Type B pancreatic cell (in vitro differentiated cells): ENCODE results near the gene MCC. TPM values are rescaled to one million over a fixed set of nuclear protein-coding genes. Genes with fewer than 3 reads are reported as not detected.
A peak's percentile ranks its signal among the peaks of the same experiment; 100 is the strongest.

ENCODE experiments used
- DNase-seq: peaks from one replicate; pipeline ENCODE4 v3.0.0; 2021; ENCODE audit warnings: mixed read lengths; ENCODE audit not compliant: unreplicated experiment; ENCODE audit errors: extremely low spot score
- H3K27ac Mint-ChIP-seq: 2 replicates; pipeline ENCODE4 v1.8.0; 2021; ENCODE audit warnings: mild to moderate bottlenecking, mixed read lengths
- H3K27me3 Mint-ChIP-seq: 2 replicates; pipeline ENCODE4 v1.8.0; 2021; ENCODE audit warnings: mixed read lengths
- H3K36me3 Mint-ChIP-seq: 2 replicates; pipeline ENCODE4 v1.8.0; 2021; ENCODE audit warnings: mixed read lengths
- H3K4me1 Mint-ChIP-seq: one replicate; pipeline ENCODE4 v1.8.0; 2021; ENCODE audit warnings: mixed read lengths; ENCODE audit not compliant: unreplicated experiment
- H3K4me3 Mint-ChIP-seq: 2 replicates; pipeline ENCODE4 v1.8.0; 2021; ENCODE audit warnings: mild to moderate bottlenecking, mixed read lengths
- H3K9me3 Mint-ChIP-seq: 2 replicates; pipeline ENCODE4 v1.8.0; 2021; ENCODE audit warnings: mixed read lengths
- CTCF ChIP-seq: fragments of 200-600 bp; sonication (generic); conservative IDR thresholded peaks from 2 replicates; pipeline ENCODE4 v1.5.0; 2021; ENCODE audit warnings: antibody characterized with exemption, mild to moderate bottlenecking
- total RNA-seq: library from RNA; stranded (reverse); gene quantifications from 2 replicates; pipeline ENCODE4 v1.2.1, GENCODE V29; 2021; ENCODE audit warnings: low replicate concordance

Gene MCC
- total RNA-seq, 1 donor from 2014 or later = 24.0 TPM

- DNase-seq = no peak
- Mint-ChIP-seq H3K4me3 (peak overlapping the region; percentile 87), H3K27ac (peak overlapping the region; percentile 84), H3K36me3 (no peaks in the 10 kb centered on the region), H3K9me3 (no peaks in the 10 kb centered on the region), H3K4me1 (peaks cover 29% of the 10 kb centered on the region), H3K27me3 (peaks cover 44% of the 10 kb centered on the region)
- no peak for TF ChIP-seq CTCF
Measured at GRCh38 chr5:113293068-113293974, 194.9 kb downstream of the MCC start.

- Mint-ChIP-seq H3K4me3 (peak overlapping the region; percentile 87), H3K27me3 (peaks cover 44% of the 10 kb centered on the region), H3K27ac (no peak overlapping the region), H3K4me1 (peaks cover 29% of the 10 kb centered on the region), H3K36me3 (no peaks in the 10 kb centered on the region), H3K9me3 (no peaks in the 10 kb centered on the region)
- no peak for TF ChIP-seq CTCF
- no peak for DNase-seq
Measured at GRCh38 chr5:113292462-113292861, 195.8 kb downstream of the MCC start.

GRCh38 chr5:113283558-113283957 lies 204.7 kb downstream of the MCC start:
- TF ChIP-seq CTCF = no peak
- Mint-ChIP-seq H3K27ac (no peak overlapping the region), H3K36me3 (peaks cover 4% of the 10 kb centered on the region)

GRCh38 chr5:113282472-113282871 lies 205.8 kb downstream of the MCC start:
- Mint-ChIP-seq H3K27ac (peak overlapping the region; percentile 21), H3K4me1 (peaks cover 17% of the 10 kb centered on the region), H3K36me3 (peaks cover 4% of the 10 kb centered on the region), H3K9me3 (no peaks in the 10 kb centered on the region), H3K27me3 (no peaks in the 10 kb centered on the region), H3K4me3 (no peak overlapping the region)
- DNase-seq = no peak
- no peak for TF ChIP-seq CTCF

More at GRCh38 chr5:113283558-113283957, 204.7 kb downstream of the MCC start:
- Mint-ChIP-seq H3K9me3 (no peaks in the 10 kb centered on the region), H3K27me3 (no peaks in the 10 kb centered on the region), H3K4me3 (no peak overlapping the region), H3K4me1 (peaks cover 17% of the 10 kb centered on the region)
- DNase-seq = no peak

- no peak for TF ChIP-seq CTCF
- H3K4me1 Mint-ChIP-seq = peaks cover 21% of the 10 kb centered on the region
- H3K27ac Mint-ChIP-seq = no peak overlapping the region
- H3K27me3 Mint-ChIP-seq = no peaks in the 10 kb centered on the region
- no peaks in the 10 kb centered on the region for H3K9me3 Mint-ChIP-seq
- no peak for DNase-seq
- peaks cover 4% of the 10 kb centered on the region for H3K36me3 Mint-ChIP-seq
- H3K4me3 Mint-ChIP-seq = no peak overlapping the region
Measured at GRCh38 chr5:113281194-113281593, 207.1 kb downstream of the MCC start.
